ENCODE measurements around the gene LDLRAD2. TPM values are rescaled to one million over a fixed set of nuclear protein-coding genes. Genes with fewer than 3 reads are reported as not detected.

The LDLRAD2 gene
- total RNA-seq, 1 experiment from 2014 or later, result not detected

GRCh38 chr1:21818656-21819055 lies 6.6 kb downstream of the LDLRAD2 start:
- TF ChIP-seq, protein P1, sequence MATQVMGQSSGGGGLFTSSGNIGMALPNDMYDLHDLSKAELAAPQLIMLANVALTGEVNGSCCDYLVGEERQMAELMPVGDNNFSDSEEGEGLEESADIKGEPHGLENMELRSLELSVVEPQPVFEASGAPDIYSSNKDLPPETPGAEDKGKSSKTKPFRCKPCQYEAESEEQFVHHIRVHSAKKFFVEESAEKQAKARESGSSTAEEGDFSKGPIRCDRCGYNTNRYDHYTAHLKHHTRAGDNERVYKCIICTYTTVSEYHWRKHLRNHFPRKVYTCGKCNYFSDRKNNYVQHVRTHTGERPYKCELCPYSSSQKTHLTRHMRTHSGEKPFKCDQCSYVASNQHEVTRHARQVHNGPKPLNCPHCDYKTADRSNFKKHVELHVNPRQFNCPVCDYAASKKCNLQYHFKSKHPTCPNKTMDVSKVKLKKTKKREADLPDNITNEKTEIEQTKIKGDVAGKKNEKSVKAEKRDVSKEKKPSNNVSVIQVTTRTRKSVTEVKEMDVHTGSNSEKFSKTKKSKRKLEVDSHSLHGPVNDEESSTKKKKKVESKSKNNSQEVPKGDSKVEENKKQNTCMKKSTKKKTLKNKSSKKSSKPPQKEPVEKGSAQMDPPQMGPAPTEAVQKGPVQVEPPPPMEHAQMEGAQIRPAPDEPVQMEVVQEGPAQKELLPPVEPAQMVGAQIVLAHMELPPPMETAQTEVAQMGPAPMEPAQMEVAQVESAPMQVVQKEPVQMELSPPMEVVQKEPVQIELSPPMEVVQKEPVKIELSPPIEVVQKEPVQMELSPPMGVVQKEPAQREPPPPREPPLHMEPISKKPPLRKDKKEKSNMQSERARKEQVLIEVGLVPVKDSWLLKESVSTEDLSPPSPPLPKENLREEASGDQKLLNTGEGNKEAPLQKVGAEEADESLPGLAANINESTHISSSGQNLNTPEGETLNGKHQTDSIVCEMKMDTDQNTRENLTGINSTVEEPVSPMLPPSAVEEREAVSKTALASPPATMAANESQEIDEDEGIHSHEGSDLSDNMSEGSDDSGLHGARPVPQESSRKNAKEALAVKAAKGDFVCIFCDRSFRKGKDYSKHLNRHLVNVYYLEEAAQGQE (IDR thresholded peaks at IDR 0.05; ENCODE audit: low read depth), result no peak
- no peak for TF ChIP-seq YY1 (IDR thresholded peaks at IDR 0.05; ENCODE audit: extremely low read depth, insufficient replicate concordance, low read depth, low read length)
- no peak for TF ChIP-seq SP1 (IDR thresholded peaks at IDR 0.05; ENCODE audit: low read depth)
- no peak for TF ChIP-seq ZFX (IDR thresholded peaks at IDR 0.05)
- TF ChIP-seq ZBTB33 (IDR thresholded peaks at IDR 0.05; ENCODE audit: extremely low read depth, insufficient replicate concordance, low read length), result no peak
- TF ChIP-seq CEBPB (IDR thresholded peaks at IDR 0.05; ENCODE audit: low read depth), result no peak
- TF ChIP-seq CTCF (IDR thresholded peaks at IDR 0.05 in 2 of 3, conservative IDR thresholded peaks at IDR 0.05 in 1 of 3; ENCODE audit: borderline replicate concordance in 1 of 3, insufficient read depth in 1 of 3, low read depth in 2 of 3, low read length in 2 of 3), result no peak
- TF ChIP-seq SIN3A (IDR thresholded peaks at IDR 0.05; ENCODE audit: low read depth), result no peak
- no peak for TF ChIP-seq FOSL1 (IDR thresholded peaks at IDR 0.05; ENCODE audit: low read depth)
- no peak for TF ChIP-seq CBX3 (IDR thresholded peaks at IDR 0.05; ENCODE audit: low read depth)
- no peak for TF ChIP-seq EZH2phosphoT487 (IDR thresholded peaks at IDR 0.05; ENCODE audit: borderline replicate concordance)
- TF ChIP-seq SRF (IDR thresholded peaks at IDR 0.05; ENCODE audit: low read depth), result no peak
- TF ChIP-seq, protein P2, sequence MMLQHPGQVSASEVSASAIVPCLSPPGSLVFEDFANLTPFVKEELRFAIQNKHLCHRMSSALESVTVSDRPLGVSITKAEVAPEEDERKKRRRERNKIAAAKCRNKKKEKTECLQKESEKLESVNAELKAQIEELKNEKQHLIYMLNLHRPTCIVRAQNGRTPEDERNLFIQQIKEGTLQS (IDR thresholded peaks at IDR 0.05), result no peak
- TF ChIP-seq ELF1 (IDR thresholded peaks at IDR 0.05; ENCODE audit: borderline replicate concordance, low read depth), result no peak
- TF ChIP-seq EZH2 (IDR thresholded peaks at IDR 0.05), result no peak
- TF ChIP-seq EGR1 (IDR thresholded peaks at IDR 0.05; ENCODE audit: low read depth), result no peak
- no peak for TF ChIP-seq ZNF274 (IDR thresholded peaks at IDR 0.05; ENCODE audit: low read depth, low read length)
- no TSS peak for BruUV-seq (replicated peaks)
- POLR2A ChIA-PET, result no interaction called here

More at GRCh38 chr1:21818656-21819055, 6.6 kb downstream of the LDLRAD2 start:
- peak overlapping the region; percentile 88 for H2AFZ ChIP-seq (ENCODE audit: low read depth, low read length, poor library complexity, severe bottlenecking)
- H3K79me2 ChIP-seq (ENCODE audit: insufficient read depth, low read length), result no peaks in the 10 kb centered on the region
- H3K9me3 ChIP-seq (ENCODE audit: control insufficient read depth in 1 of 2, insufficient read depth in 1 of 2, low read depth in 1 of 2, low read length in 2 of 2), result no peaks in the 10 kb centered on the region
- H3K27me3 ChIP-seq (ENCODE audit: insufficient read depth, low read length), result no peaks in the 10 kb centered on the region
- H3K4me2 ChIP-seq (ENCODE audit: low read length), result peak overlapping the region; percentile 40; the same call in 1 of the 2 replicates
- no peak overlapping the region for H3K4me3 ChIP-seq (replicated peaks in 1 of 2; ENCODE audit: low read depth in 1 of 2, low read length in 2 of 2)
- ChIA-PET CTCF (no interaction called here), RAD21 (ENCODE audit: low non-redundant PET in 1 of 2, low total read pairs in 2 of 2, uncharacterized antibody in 2 of 2, unreplicated experiment in 2 of 2) (no interaction called here)
- H4K20me1 ChIP-seq (ENCODE audit: insufficient read depth), result no peaks in the 10 kb centered on the region
- H3K36me3 ChIP-seq (ENCODE audit: control insufficient read depth in 1 of 2, insufficient read depth in 2 of 2, low read length in 2 of 2), result no peaks in the 10 kb centered on the region
- DNase-seq (ENCODE audit: low read depth, low spot score) (peak; percentile 12), ATAC-seq (peak; percentile 80)
- no peak overlapping the region for H3K27ac ChIP-seq (ENCODE audit: low read depth, low read length)
- peaks cover 11 to 23% of the 10 kb centered on the region in 2 experiments; a peak in 3 of 4 replicates for H3K4me1 ChIP-seq (ENCODE audit: control insufficient read depth in 1 of 2, insufficient read depth in 2 of 2, low read length in 2 of 2)
- intact Hi-C loops (cut with micrococcal nuclease), result no loop called here
- no peaks in the 10 kb centered on the region for H3K9me2 ChIP-seq (ENCODE audit: insufficient read depth)
- H3K9ac ChIP-seq (ENCODE audit: low read length), result no peak overlapping the region

Data from HCT116 (cell line).